Spleen (tissue), 11 donors: ENCODE measurements around the gene CDH9. TPM values are rescaled to one million over a fixed set of nuclear protein-coding genes. Genes with fewer than 3 reads are reported as not detected.

Experiments
- DNase-seq: peaks from one replicate; pipeline ENCODE4 v3.0.0-alpha.2; 2020
- H3K27ac ChIP-seq, 8 donors: fragments of 200-600 bp; sonication (generic) in 7 of 8; 1 replicate in 4 of 8; 2 replicates in 4 of 8; pipeline versions ENCODE4 v1.5.0 to v1.8.0; 2016 to 2021; ENCODE audit warnings: inconsistent platforms in 4 of 8, mild to moderate bottlenecking in 4 of 8, moderate library complexity in 1 of 8
- H3K27me3 ChIP-seq, 7 donors: fragments of 200-600 bp; sonication (generic) in 6 of 7; replicated peaks in 1 of 7; 1 replicate in 4 of 7; 2 replicates in 3 of 7; pipeline versions ENCODE4 v1.5.0 to v1.8.0; 2016 to 2021; ENCODE audit warnings: inconsistent platforms in 3 of 7, mild to moderate bottlenecking in 1 of 7
- H3K36me3 ChIP-seq, 6 donors: fragments of 200-600 bp; sonication (generic) in 5 of 6; 1 replicate in 4 of 6; 2 replicates in 2 of 6; pipeline versions ENCODE4 v1.5.0 to v1.8.0; 2016 to 2021; ENCODE audit warnings: inconsistent platforms in 2 of 6
- H3K4me1 ChIP-seq, 6 donors: fragments of 200-600 bp; sonication (generic) in 5 of 6; 1 replicate in 3 of 6; 2 replicates in 3 of 6; pipeline versions ENCODE4 v1.5.0 to v1.8.0; 2016 to 2021; ENCODE audit warnings: inconsistent platforms in 3 of 6
- H3K4me3 ChIP-seq, 8 donors: fragments of 200-600 bp; sonication (generic) in 7 of 8; 1 replicate in 4 of 8; 2 replicates in 4 of 8; pipeline versions ENCODE4 v1.5.0 to v1.8.0; 2016 to 2021; ENCODE audit warnings: inconsistent platforms in 4 of 8, mild to moderate bottlenecking in 4 of 8, moderate library complexity in 2 of 8
- H3K9me3 ChIP-seq, 8 donors: fragments of 200-600 bp; sonication (generic) in 7 of 8; 1 replicate in 4 of 8; 2 replicates in 4 of 8; pipeline versions ENCODE4 v1.5.0 to v1.8.0; 2016 to 2021; ENCODE audit warnings: inconsistent platforms in 4 of 8
- CTCF ChIP-seq, 11 experiments: fragments of 200-600 bp in 7 of 11; fragments of 450-650 bp in 4 of 11; sonication (generic) in 4 of 11; IDR thresholded peaks in 8 of 11; conservative IDR thresholded peaks in 3 of 11; 1 replicate in 7 of 11; 2 replicates in 4 of 11; pipeline versions ENCODE4 v1.4.0 to v1.8.0; 2016 to 2021; ENCODE audit warnings: antibody characterized with exemption in 11 of 11, inconsistent platforms in 4 of 11, mild to moderate bottlenecking in 1 of 11
- POLR2A ChIP-seq, 3 donors: fragments of 450-650 bp; IDR thresholded peaks; one replicate each; pipeline ENCODE4 v1.5.1; 2017; ENCODE audit warnings: antibody characterized with exemption in 3 of 3, mild to moderate bottlenecking in 1 of 3
- POLR2AphosphoS5 ChIP-seq, 3 donors: sonication (generic); formaldehyde crosslinking; IDR thresholded peaks; one replicate each; pipeline ENCODE4 v1.5.1; 2017; ENCODE audit warnings: antibody characterized with exemption in 3 of 3
- WGBS, 5 donors: extraction: QIAGEN DNeasy Blood & Tissue Kit in 3 of 5; methylation state at CpG; one replicate each; pipeline versions ENCODE4 v1.1.5 to v1.1.7; 2013 to 2018; 5-methylcytosine and 5-hydroxymethylcytosine counted together
- intact Hi-C: fragments of 100-400 bp; cut with DNase I; formaldehyde crosslinking; loops from one replicate; pipeline ENCODE4 v1.15.0; 2023; ENCODE audit warnings: low total_unique reads
- polyA plus RNA-seq, 3 donors: library from polyadenylated mRNA; stranded (reverse); fragments of 200-250 nt; gene quantifications; one replicate each; pipeline ENCODE4 v1.2.1, GENCODE V29; 2013
- total RNA-seq, 7 donors: library from RNA; depleted of rRNA in 3 of 7; stranded (reverse); fragments of >200 nt in 3 of 7; fragmentation: NEBNext Ultra II Directional in 4 of 7; extraction: Animal tissue kit (Norgen Biotek cat#: 25700) in 4 of 7; gene quantifications; one replicate each; pipeline versions ENCODE4 v1.1.0 to v1.2.1, GENCODE V29; 2016 to 2021
- donor health status: healthy with polysubstance abuse.
- donor health status: DM: no; HTN: no; CAD: no; lungs with moderate emphysema.
- donor health status: DM: no; HTN: no; CAD: no.
- donor health status: Bipolar disorder and iron deficiency.
- donor health status: healthy.
- donor health status: DM: no; HTN: no; CAD: no.
- donor health status: DM: yes; HTN: yes; CAD: no.

The CDH9 gene
- total and polyA plus RNA-seq, 10 donors: not detected

- Histone ChIP-seq H3K27me3 (no peaks in the 10 kb centered on the region), H3K36me3 (no peaks in the 10 kb centered on the region), H3K4me3 (no peak overlapping the region), H3K4me1 (no peaks in the 10 kb centered on the region), H3K27ac (no peak overlapping the region), H3K9me3 (no peaks in the 10 kb centered on the region)
- intact Hi-C loops: no loop called here
- TF ChIP-seq POLR2A (IDR thresholded peaks at IDR 0.05) (no peak), POLR2AphosphoS5 (IDR thresholded peaks at IDR 0.05) (no peak), CTCF (IDR thresholded peaks at IDR 0.05 in 8 of 11, conservative IDR thresholded peaks at IDR 0.05 in 3 of 11) (no peak)
- DNase-seq: no peak
Measured at GRCh38 chr5:27007121-27007520, 31.3 kb downstream of the CDH9 start.

GRCh38 chr5:26986985-26987384 lies 51.4 kb downstream of the CDH9 start:
- Histone ChIP-seq H3K27me3 (no peaks in the 10 kb centered on the region), H3K4me1 (no peaks in the 10 kb centered on the region), H3K36me3 (no peaks in the 10 kb centered on the region), H3K9me3 (peaks cover 0 to 13% (median 0%) of the 10 kb centered on the region in 8 donors), H3K27ac (no peak overlapping the region), H3K4me3 (no peak overlapping the region)
- no peak for TF ChIP-seq POLR2A (IDR thresholded peaks at IDR 0.05)
- no peak for DNase-seq
- intact Hi-C loops: no loop called here
- WGBS, 5 donors: 53 to 67% (median 58%) methylated on average over 1 of the region's 1 CpG

- H3K27ac ChIP-seq: no peak overlapping the region
- no peaks in the 10 kb centered on the region for H3K4me1 ChIP-seq
- intact Hi-C loops: no loop called here
- DNase-seq: no peak
- peaks cover 0 to 14% (median 0%) of the 10 kb centered on the region in 8 donors for H3K9me3 ChIP-seq
- no peaks in the 10 kb centered on the region for H3K27me3 ChIP-seq
- WGBS, 5 donors: 62 to 81% (median 76%) methylated on average over 3 of the region's 3 CpGs
- H3K4me3 ChIP-seq: no peak overlapping the region
- no peaks in the 10 kb centered on the region for H3K36me3 ChIP-seq
- TF ChIP-seq POLR2A (IDR thresholded peaks at IDR 0.05): no peak
- no peak for TF ChIP-seq POLR2AphosphoS5 (IDR thresholded peaks at IDR 0.05)
- no peak for TF ChIP-seq CTCF (IDR thresholded peaks at IDR 0.05 in 8 of 11, conservative IDR thresholded peaks at IDR 0.05 in 3 of 11)
Measured at GRCh38 chr5:26981750-26982149, 56.6 kb downstream of the CDH9 start.

- intact Hi-C loops: no loop called here
- TF ChIP-seq POLR2A (IDR thresholded peaks at IDR 0.05): no peak
- TF ChIP-seq POLR2AphosphoS5 (IDR thresholded peaks at IDR 0.05): no peak
- no peak for TF ChIP-seq CTCF (IDR thresholded peaks at IDR 0.05 in 8 of 11, conservative IDR thresholded peaks at IDR 0.05 in 3 of 11)
- Histone ChIP-seq H3K36me3 (no peaks in the 10 kb centered on the region), H3K4me1 (no peaks in the 10 kb centered on the region), H3K27ac (no peak overlapping the region), H3K27me3 (no peaks in the 10 kb centered on the region), H3K9me3 (peaks cover 0 to 27% (median 6%) of the 10 kb centered on the region in 8 donors), H3K4me3 (no peak overlapping the region)
- no peak for DNase-seq
- 50 to 85% (median 62%) methylated on average over 1 of the region's 1 CpG for WGBS, 5 donors
Measured at GRCh38 chr5:26959290-26959689, 79.1 kb downstream of the CDH9 start.

GRCh38 chr5:26955161-26955560 lies 83.2 kb downstream of the CDH9 start:
- Histone ChIP-seq H3K27me3 (no peaks in the 10 kb centered on the region), H3K4me1 (no peaks in the 10 kb centered on the region), H3K4me3 (no peak overlapping the region), H3K36me3 (no peaks in the 10 kb centered on the region), H3K27ac (no peak overlapping the region), H3K9me3 (peaks cover 0 to 21% (median 6%) of the 10 kb centered on the region in 8 donors)
- DNase-seq: no peak
- intact Hi-C loops: no loop called here
- WGBS, 5 donors: 67 to 86% (median 81%) methylated on average over 2 of the region's 2 CpGs
- TF ChIP-seq POLR2A (IDR thresholded peaks at IDR 0.05) (no peak), CTCF (IDR thresholded peaks at IDR 0.05 in 8 of 11, conservative IDR thresholded peaks at IDR 0.05 in 3 of 11) (no peak), POLR2AphosphoS5 (IDR thresholded peaks at IDR 0.05) (no peak)
